Loucy (cell line): ENCODE results near the gene ALDH1L1.

Experiments
- H2AFZ ChIP-seq: fragments of 200-600 bp; sonication (generic); 2 replicates; pipeline ENCODE4 v1.6.0; 2016; ENCODE audit warnings: antibody characterized with exemption, mild to moderate bottlenecking, low read length, moderate library complexity
- H3F3A ChIP-seq: fragments of 200-600 bp; 2 replicates; pipeline ENCODE4 v1.6.0; 2016; ENCODE audit warnings: antibody characterized with exemption, low read depth, mild to moderate bottlenecking
- H3K27me3 ChIP-seq: fragments of 200-600 bp; sonication (generic); 2 replicates; pipeline ENCODE4 v1.6.1; 2014; ENCODE audit warnings: low read length, mild to moderate bottlenecking; ENCODE audit not compliant: insufficient read depth, poor library complexity, severe bottlenecking
- H3K36me3 ChIP-seq: fragments of 200-600 bp; sonication (generic); 2 replicates; pipeline ENCODE4 v1.6.1; 2016; ENCODE audit warnings: low read length; ENCODE audit not compliant: insufficient read depth
- H3K4me1 ChIP-seq: fragments of 200-600 bp; sonication (generic); 2 replicates; pipeline ENCODE4 v1.5.1; 2014; ENCODE audit warnings: low read length, mild to moderate bottlenecking; ENCODE audit not compliant: insufficient read depth, poor library complexity, severe bottlenecking
- H3K4me2 ChIP-seq: fragments of 200-600 bp; sonication (generic); 2 replicates; pipeline ENCODE4 v1.6.0; 2014; ENCODE audit warnings: antibody characterized with exemption, low read length, low read depth, mild to moderate bottlenecking; ENCODE audit not compliant: poor library complexity, severe bottlenecking
- H3K4me3 ChIP-seq: fragments of 200-600 bp; sonication (generic); 2 replicates; pipeline ENCODE4 v1.5.1; 2014; ENCODE audit warnings: low read length, mild to moderate bottlenecking, mixed read lengths; ENCODE audit not compliant: poor library complexity, severe bottlenecking
- H3K79me2 ChIP-seq: fragments of 200-600 bp; sonication (generic); 2 replicates; pipeline ENCODE4 v1.6.1; 2014; ENCODE audit warnings: low read length; ENCODE audit not compliant: insufficient read depth
- H3K9ac ChIP-seq: fragments of 200-600 bp; sonication (generic); 2 replicates; pipeline ENCODE4 v1.6.0; 2014; ENCODE audit warnings: mild to moderate bottlenecking, low read depth, low read length, moderate library complexity; ENCODE audit not compliant: poor library complexity, severe bottlenecking
- H3K9me2 ChIP-seq: fragments of 200-600 bp; sonication (generic); replicated peaks from 2 replicates; pipeline ENCODE4 v1.6.1; 2016; ENCODE audit warnings: low read depth, low read length, mixed read lengths
- H3K9me3 ChIP-seq: fragments of 200-600 bp; sonication (generic); 2 replicates; pipeline ENCODE4 v1.6.1; 2014; ENCODE audit warnings: mild to moderate bottlenecking, antibody characterized with exemption, low read length, low read depth; ENCODE audit not compliant: insufficient read depth
- H4K20me1 ChIP-seq: fragments of 200-600 bp; sonication (generic); 2 replicates; pipeline ENCODE4 v1.6.0; 2014; ENCODE audit warnings: antibody characterized with exemption, low read length, mild to moderate bottlenecking; ENCODE audit not compliant: insufficient read depth, poor library complexity, severe bottlenecking
- EZH2phosphoT487 ChIP-seq: fragments of 200-600 bp; IDR thresholded peaks from 2 replicates; pipeline ENCODE4 v1.6.1; 2018; ENCODE audit warnings: antibody characterized with exemption, mild to moderate bottlenecking, moderate library complexity, borderline replicate concordance
- TF ChIP-seq, protein P1 (sequence below): fragments of 200-600 bp; sonication (generic); conservative IDR thresholded peaks from 2 replicates; pipeline ENCODE4 v1.5.1; 2014; ENCODE audit warnings: mild to moderate bottlenecking, antibody characterized with exemption, low read length

Gene ALDH1L1

DNA sequence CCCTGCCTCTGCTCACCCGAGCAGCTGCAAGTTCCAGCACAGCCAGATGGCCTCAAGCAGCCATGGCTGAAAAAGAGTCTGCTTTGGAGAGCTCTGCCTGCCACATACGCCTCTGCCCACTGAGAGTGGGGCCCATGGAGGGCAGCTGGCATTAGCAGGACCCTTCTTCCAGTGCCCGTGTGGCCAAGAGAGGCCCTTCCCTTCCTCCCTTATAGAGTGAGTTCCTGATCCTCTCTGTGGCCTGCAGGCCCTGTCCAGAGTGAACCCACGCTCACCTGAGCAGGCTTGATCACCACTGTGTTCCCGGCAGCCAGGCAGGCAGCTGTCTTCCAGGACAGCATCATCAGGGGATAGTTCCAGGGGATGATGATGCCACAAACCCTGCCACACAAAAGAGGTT, 55.0 kb downstream of the ALDH1L1 start:
- H3K4me3 ChIP-seq = no peak overlapping the region
- H3K9ac ChIP-seq = no peak overlapping the region
- no peaks in the 10 kb centered on the region for H3K79me2 ChIP-seq
- no peaks in the 10 kb centered on the region for H3K4me1 ChIP-seq
- no peaks in the 10 kb centered on the region for H3K9me3 ChIP-seq
- no peaks in the 10 kb centered on the region for H4K20me1 ChIP-seq
- H3K9me2 ChIP-seq = no peaks in the 10 kb centered on the region
- H3K36me3 ChIP-seq = no peaks in the 10 kb centered on the region
- TF ChIP-seq, protein P1, sequence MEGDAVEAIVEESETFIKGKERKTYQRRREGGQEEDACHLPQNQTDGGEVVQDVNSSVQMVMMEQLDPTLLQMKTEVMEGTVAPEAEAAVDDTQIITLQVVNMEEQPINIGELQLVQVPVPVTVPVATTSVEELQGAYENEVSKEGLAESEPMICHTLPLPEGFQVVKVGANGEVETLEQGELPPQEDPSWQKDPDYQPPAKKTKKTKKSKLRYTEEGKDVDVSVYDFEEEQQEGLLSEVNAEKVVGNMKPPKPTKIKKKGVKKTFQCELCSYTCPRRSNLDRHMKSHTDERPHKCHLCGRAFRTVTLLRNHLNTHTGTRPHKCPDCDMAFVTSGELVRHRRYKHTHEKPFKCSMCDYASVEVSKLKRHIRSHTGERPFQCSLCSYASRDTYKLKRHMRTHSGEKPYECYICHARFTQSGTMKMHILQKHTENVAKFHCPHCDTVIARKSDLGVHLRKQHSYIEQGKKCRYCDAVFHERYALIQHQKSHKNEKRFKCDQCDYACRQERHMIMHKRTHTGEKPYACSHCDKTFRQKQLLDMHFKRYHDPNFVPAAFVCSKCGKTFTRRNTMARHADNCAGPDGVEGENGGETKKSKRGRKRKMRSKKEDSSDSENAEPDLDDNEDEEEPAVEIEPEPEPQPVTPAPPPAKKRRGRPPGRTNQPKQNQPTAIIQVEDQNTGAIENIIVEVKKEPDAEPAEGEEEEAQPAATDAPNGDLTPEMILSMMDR = no peak
- no peak for TF ChIP-seq EZH2phosphoT487
- H3F3A ChIP-seq = no peaks in the 10 kb centered on the region
- no peak overlapping the region for H3K4me2 ChIP-seq
- no peak overlapping the region for H2AFZ ChIP-seq
- H3K27me3 ChIP-seq = no peaks in the 10 kb centered on the region

DNA sequence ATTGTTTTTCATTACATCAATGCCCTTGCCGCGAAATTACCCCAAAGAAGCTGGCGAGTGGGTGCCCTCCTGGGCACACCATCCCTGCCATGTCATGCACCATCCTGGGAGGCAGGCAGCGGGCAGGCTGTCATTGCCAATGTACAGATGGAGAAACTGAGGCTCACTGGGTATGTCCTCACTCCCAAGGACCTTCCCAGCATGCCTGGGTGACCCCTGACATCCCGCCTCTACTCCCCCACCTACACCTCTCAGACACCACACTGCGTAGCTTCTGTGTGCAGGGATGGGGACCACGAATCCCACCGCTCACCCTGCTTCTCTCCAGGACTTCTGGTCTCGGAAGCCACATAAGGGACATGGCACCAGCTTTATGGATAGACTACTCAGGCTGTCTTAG, 55.5 kb downstream of the ALDH1L1 start:
- H3K4me2 ChIP-seq = no peak overlapping the region
- H3K9ac ChIP-seq = no peak overlapping the region
- no peaks in the 10 kb centered on the region for H4K20me1 ChIP-seq
- H2AFZ ChIP-seq = no peak overlapping the region
- H3K4me3 ChIP-seq = no peak overlapping the region
- no peak for TF ChIP-seq EZH2phosphoT487
- TF ChIP-seq, protein P1 = no peak
- no peaks in the 10 kb centered on the region for H3K36me3 ChIP-seq
- no peaks in the 10 kb centered on the region for H3K79me2 ChIP-seq
- H3K4me1 ChIP-seq = no peaks in the 10 kb centered on the region
- H3F3A ChIP-seq = no peaks in the 10 kb centered on the region
- H3K9me2 ChIP-seq = no peaks in the 10 kb centered on the region
- H3K9me3 ChIP-seq = no peaks in the 10 kb centered on the region
- H3K27me3 ChIP-seq = no peaks in the 10 kb centered on the region

DNA sequence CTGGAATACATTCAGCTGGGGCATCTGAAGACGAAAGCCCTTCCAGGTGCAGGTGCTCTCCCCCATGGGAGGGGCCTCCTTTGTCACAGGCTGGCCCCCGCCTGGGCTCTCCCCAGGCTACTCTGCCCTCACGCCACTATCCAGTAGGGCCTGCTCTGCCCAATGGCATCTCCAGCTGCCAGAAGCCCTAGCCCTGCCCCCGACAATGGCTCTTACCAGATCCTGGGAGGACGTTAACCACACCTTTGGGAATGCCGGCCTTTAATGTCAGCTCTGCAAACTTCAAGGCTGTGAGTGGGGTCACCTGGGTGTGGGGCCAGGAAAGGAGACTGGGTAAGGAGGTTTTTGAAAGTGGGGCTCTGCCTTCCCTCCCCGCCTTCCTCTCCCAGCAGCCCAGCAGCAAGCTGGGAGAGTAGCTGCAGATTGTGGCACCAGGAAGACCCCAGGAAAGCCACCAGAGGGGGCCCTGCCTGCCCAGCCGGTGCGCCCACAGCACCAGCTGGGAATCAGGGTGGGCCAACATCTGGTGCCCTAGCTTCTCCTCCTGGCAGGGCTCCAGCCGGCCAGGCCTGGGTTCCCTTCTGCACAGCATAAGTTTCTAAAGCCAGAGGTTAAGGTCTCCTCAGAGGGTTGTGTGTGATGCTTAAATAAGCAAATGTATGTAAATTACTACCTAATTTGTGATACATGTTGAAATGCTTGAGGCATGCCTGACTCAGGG, 56.1 kb downstream of the ALDH1L1 start:
- Histone ChIP-seq H3K4me2 (no peak overlapping the region), H2AFZ (no peak overlapping the region), H4K20me1 (no peaks in the 10 kb centered on the region), H3K4me1 (no peaks in the 10 kb centered on the region), H3F3A (no peaks in the 10 kb centered on the region), H3K79me2 (no peaks in the 10 kb centered on the region), H3K27me3 (no peaks in the 10 kb centered on the region), H3K9me3 (no peaks in the 10 kb centered on the region), H3K9me2 (no peaks in the 10 kb centered on the region), H3K4me3 (no peak overlapping the region), H3K36me3 (no peaks in the 10 kb centered on the region), H3K9ac (no peak overlapping the region)
- TF ChIP-seq EZH2phosphoT487 = no peak
- TF ChIP-seq, protein P1 = no peak
